Endodermal cell (in vitro differentiated cells): ENCODE measurements around the gene WRNIP1. TPM values are rescaled to one million over a fixed set of nuclear protein-coding genes. Genes with fewer than 3 reads are reported as not detected.

Source experiments
- DNase-seq: peaks from one replicate; pipeline ENCODE4 v3.0.0-alpha.2; 2017
- H3K27ac ChIP-seq: 2 replicates; pipeline ENCODE4 v1.5.1; 2013; ENCODE audit warnings: mild to moderate bottlenecking, low read depth, low read length, moderate library complexity
- H3K27me3 ChIP-seq: 2 replicates; pipeline ENCODE4 v1.6.1; 2013; ENCODE audit warnings: mild to moderate bottlenecking, low read length, moderate library complexity; ENCODE audit not compliant: insufficient read depth, control insufficient read depth, poor library complexity, severe bottlenecking
- H3K36me3 ChIP-seq: 2 replicates; pipeline ENCODE4 v1.7.0; 2013; ENCODE audit warnings: mild to moderate bottlenecking, low read length, moderate library complexity; ENCODE audit not compliant: control insufficient read depth, insufficient read depth
- H3K4me1 ChIP-seq: one replicate; pipeline ENCODE4 v1.7.0; 2013; ENCODE audit warnings: low read length; ENCODE audit not compliant: control insufficient read depth, insufficient read depth
- H3K4me3 ChIP-seq: 2 replicates; pipeline ENCODE4 v1.5.1; 2013; ENCODE audit warnings: mild to moderate bottlenecking, low read length, moderate library complexity
- H3K9ac ChIP-seq: 2 replicates; pipeline ENCODE4 v1.6.1; 2013; ENCODE audit warnings: mild to moderate bottlenecking, low read length, moderate library complexity; ENCODE audit not compliant: poor library complexity, severe bottlenecking; ENCODE audit errors: extremely low read depth
- H3K9me3 ChIP-seq: 2 replicates; pipeline ENCODE4 v1.6.1; 2013; ENCODE audit warnings: mild to moderate bottlenecking, low read length, moderate library complexity; ENCODE audit not compliant: control insufficient read depth
- H3K27ac Mint-ChIP-seq: 2 replicates; pipeline ENCODE4 v1.8.0; 2020; ENCODE audit warnings: mixed read lengths
- H3K27me3 Mint-ChIP-seq: 2 replicates; pipeline ENCODE4 v1.8.0; 2021; ENCODE audit warnings: mild to moderate bottlenecking, mixed read lengths; ENCODE audit not compliant: insufficient read depth
- H3K36me3 Mint-ChIP-seq: 2 replicates; pipeline ENCODE4 v1.8.0; 2020; ENCODE audit warnings: low read depth, mixed read lengths
- H3K4me1 Mint-ChIP-seq: 2 replicates; pipeline ENCODE4 v1.8.0; 2020; ENCODE audit warnings: mixed read lengths
- H3K4me3 Mint-ChIP-seq: 2 replicates; pipeline ENCODE4 v1.8.0; 2020; ENCODE audit warnings: mild to moderate bottlenecking, moderate library complexity, mixed read lengths
- H3K9me3 Mint-ChIP-seq: 2 replicates; pipeline ENCODE4 v1.8.0; 2020; ENCODE audit warnings: mild to moderate bottlenecking, mixed read lengths
- CTCF ChIP-seq: fragments of 200-600 bp; sonication (generic); conservative IDR thresholded peaks from 2 replicates; pipeline ENCODE4 v1.5.0; 2021; ENCODE audit warnings: antibody characterized with exemption, mild to moderate bottlenecking
- WGBS, 2 experiments: methylation state at CpG; one replicate each; pipeline versions ENCODE4 v1.1.5 to v1.1.7; 2013; ENCODE audit warnings: missing lambda C conversion rate in 2 of 2, mixed read lengths in 1 of 2; ENCODE audit not compliant: insufficient coverage in 1 of 2, insufficient read length in 1 of 2; 5-methylcytosine and 5-hydroxymethylcytosine counted together
- total RNA-seq, 2 donors: library from RNA; stranded (reverse); fragmentation: NEBNext Ultra II Directional in 1 of 2; extraction: Animal tissue kit (Norgen Biotek cat#: 25700) in 1 of 2; gene quantifications; 2 replicates in 1 of 2; 3 replicates in 1 of 2; pipeline ENCODE4 v1.2.1, GENCODE V29; 2021

WRNIP1 gene
- total RNA-seq, 2 donors from 2014 or later = 30.8 to 33.2 TPM

- Histone ChIP-seq H3K4me3 (no peak overlapping the region), H3K27ac (no peak overlapping the region), H3K9me3 (peaks cover 8% of the 10 kb centered on the region), H3K27me3 (no peaks in the 10 kb centered on the region), H3K9ac (no peak overlapping the region), H3K36me3 (no peaks in the 10 kb centered on the region), H3K4me1 (no peaks in the 10 kb centered on the region)
- H3K9me3 Mint-ChIP-seq = peaks cover 9% of the 10 kb centered on the region
- no peaks in the 10 kb centered on the region for H3K4me1 Mint-ChIP-seq
- WGBS, 2 experiments = 90 to 95% methylated on average over 5 to 6 of the region's 6 CpGs
- H3K4me3 Mint-ChIP-seq = no peak overlapping the region
- no peak for TF ChIP-seq CTCF
- DNase-seq = no peak
- no peaks in the 10 kb centered on the region for H3K36me3 Mint-ChIP-seq
- H3K27ac Mint-ChIP-seq = no peak overlapping the region
- no peaks in the 10 kb centered on the region for H3K27me3 Mint-ChIP-seq
Measured at GRCh38 chr6:2718334-2719092, 46.7 kb upstream of the WRNIP1 start.

GRCh38 chr6:2719093-2719455, 46.1 kb upstream of the WRNIP1 start:
- H3K36me3 Mint-ChIP-seq = no peaks in the 10 kb centered on the region
- no peak overlapping the region for H3K4me3 ChIP-seq
- H3K27me3 ChIP-seq = no peaks in the 10 kb centered on the region
- H3K9me3 Mint-ChIP-seq = peaks cover 5% of the 10 kb centered on the region
- no peaks in the 10 kb centered on the region for H3K36me3 ChIP-seq
- H3K4me1 ChIP-seq = no peaks in the 10 kb centered on the region
- no peak for TF ChIP-seq CTCF
- no peaks in the 10 kb centered on the region for H3K4me1 Mint-ChIP-seq
- H3K27me3 Mint-ChIP-seq = no peaks in the 10 kb centered on the region
- no peak overlapping the region for H3K27ac Mint-ChIP-seq
- peaks cover 8% of the 10 kb centered on the region for H3K9me3 ChIP-seq
- H3K9ac ChIP-seq = no peak overlapping the region
- DNase-seq = no peak
- no peak overlapping the region for H3K4me3 Mint-ChIP-seq
- WGBS, 2 experiments = 71% methylated on average over 1 of the region's 2 CpGs; no CpG with 5 or more reads in 1 of the 2 experiments
- H3K27ac ChIP-seq = no peak overlapping the region

GRCh38 chr6:2721219-2721618, 44.0 kb upstream of the WRNIP1 start:
- no peak for TF ChIP-seq CTCF

More at GRCh38 chr6:2721219-2721618, 44.0 kb upstream of the WRNIP1 start:
- Mint-ChIP-seq H3K27ac (no peak overlapping the region), H3K4me3 (no peak overlapping the region), H3K9me3 (peaks cover 5% of the 10 kb centered on the region), H3K27me3 (no peaks in the 10 kb centered on the region), H3K4me1 (peaks cover 11% of the 10 kb centered on the region), H3K36me3 (no peaks in the 10 kb centered on the region)
- no peak overlapping the region for H3K4me3 ChIP-seq
- no peaks in the 10 kb centered on the region for H3K4me1 ChIP-seq
- DNase-seq = no peak
- H3K27me3 ChIP-seq = no peaks in the 10 kb centered on the region
- H3K9ac ChIP-seq = no peak overlapping the region
- no peak overlapping the region for H3K27ac ChIP-seq
- H3K36me3 ChIP-seq = no peaks in the 10 kb centered on the region
- WGBS, 2 experiments = 97 to 100% methylated on average over 1 to 3 of the region's 3 CpGs
- H3K9me3 ChIP-seq = peaks cover 8% of the 10 kb centered on the region
